ENCODE data around the gene TPSB2. TPM values are rescaled to one million over a fixed set of nuclear protein-coding genes. Genes with fewer than 3 reads are reported as not detected.
"Not testable (repeated sequence)": the region's sequence is repeated elsewhere in the genome, so short reads cannot be mapped to it uniquely, and the experiment has no call there.

Gene TPSB2
- total RNA-seq (2021) (0.18 to 0.44 TPM in 2 of 3 replicates, not detected in the other), Bru-seq, nascent RNA (not detected)
- long read RNA-seq, experiment 1 = 0 reads
- long read RNA-seq, experiment 2 = 0 reads
- long read RNA-seq, experiment 3 = 0 reads

- POLR2A ChIA-PET; H3K27ac Mint-ChIP-seq; H3K4me3 Mint-ChIP-seq; ATAC-seq; DNase-seq (ENCODE audit: low spot score); H3K36me3 Mint-ChIP-seq; H3K27me3 Mint-ChIP-seq (ENCODE audit: low read depth); CTCF ChIA-PET; H3K9me3 Mint-ChIP-seq; H3K4me1 Mint-ChIP-seq: not testable (repeated sequence)
Observed at GRCh38 chr16:1230084-1230470, at the start of gene TPSB2. TSS of gene TPSB2 (minus strand) at chr16:1230184. CDS start at chr16:1229951, 233 bp downstream.

GRCh38 chr16:1279081-1279944 lies 49.3 kb upstream of the TPSB2 start:
- Mint-ChIP-seq H3K4me3 (no peak overlapping the region), H3K27ac (no peak overlapping the region), H3K4me1 (peaks cover 10% of the 10 kb centered on the region), H3K36me3 (no peaks in the 10 kb centered on the region), H3K9me3 (no peaks in the 10 kb centered on the region), H3K27me3 (ENCODE audit: low read depth) (peaks cover 3% of the 10 kb centered on the region; the same call in 1 of the 2 replicates)
- ChIA-PET CTCF (interaction anchor here (0.5 to 2.6 kb wide), 6 partner anchors 9 to 129 kb away, joined by 3 to 6 read pairs (median 4); no protein-coding TSS in a partner anchor), POLR2A (no interaction called here)
- TF ChIP-seq ZNF671 (CRISPR knock-in tag; IDR thresholded peaks at IDR 0.05) = no peak
- TF ChIP-seq RELA (CRISPR knock-in tag; IDR thresholded peaks at IDR 0.05; ENCODE audit: borderline replicate concordance) = no peak
- TF ChIP-seq GABPB1 (CRISPR knock-in tag; IDR thresholded peaks at IDR 0.05) = no peak
- no peak for TF ChIP-seq ZNF396 (CRISPR knock-in tag; IDR thresholded peaks at IDR 0.05; ENCODE audit: borderline replicate concordance)
- no peak for TF ChIP-seq SOX15 (CRISPR knock-in tag; IDR thresholded peaks at IDR 0.05)
- no peak for TF ChIP-seq NFATC4 (CRISPR knock-in tag; IDR thresholded peaks at IDR 0.05)
- no peak for TF ChIP-seq ZBTB43 (CRISPR knock-in tag; IDR thresholded peaks at IDR 0.05)
- no peak for TF ChIP-seq E2F4 (CRISPR knock-in tag; IDR thresholded peaks at IDR 0.05; ENCODE audit: borderline replicate concordance, low read depth)
- TF ChIP-seq FOXP1 (CRISPR knock-in tag; IDR thresholded peaks at IDR 0.05; ENCODE audit: borderline replicate concordance) = no peak
- no peak for TF ChIP-seq HMGXB4 (CRISPR knock-in tag; IDR thresholded peaks at IDR 0.05)
- no peak for TF ChIP-seq ZNF317 (CRISPR knock-in tag; IDR thresholded peaks at IDR 0.05; ENCODE audit: borderline replicate concordance, low read depth)
- TF ChIP-seq IRF1 (CRISPR knock-in tag; IDR thresholded peaks at IDR 0.05) = no peak
- no peak for TF ChIP-seq ZNF423 (CRISPR knock-in tag; IDR thresholded peaks at IDR 0.05)
- TF ChIP-seq USF2 (CRISPR knock-in tag; IDR thresholded peaks at IDR 0.05) = no peak
- no peak for TF ChIP-seq ELF4 (CRISPR knock-in tag; IDR thresholded peaks at IDR 0.05; ENCODE audit: low read depth)
- TF ChIP-seq JUN (CRISPR knock-in tag; IDR thresholded peaks at IDR 0.05) = no peak
- no peak for TF ChIP-seq ATF6 (CRISPR knock-in tag; IDR thresholded peaks at IDR 0.05)
- DNase-seq (ENCODE audit: low spot score) = no peak
- ATAC-seq = no peak
